GM21825 (cell line): ENCODE data around the gene TDP1.
"Not testable (repeated sequence)": the region's sequence is repeated elsewhere in the genome, so short reads cannot be mapped to it uniquely, and the experiment has no call there.

Source experiments
- ATAC-seq: cut with Tn5 transposase; IDR thresholded peaks from one replicate; pipeline ENCODE4 v1.9.1; 2021; ENCODE audit warnings: mild to moderate bottlenecking, moderate library complexity; ENCODE audit not compliant: unreplicated experiment

Gene TDP1

DNA sequence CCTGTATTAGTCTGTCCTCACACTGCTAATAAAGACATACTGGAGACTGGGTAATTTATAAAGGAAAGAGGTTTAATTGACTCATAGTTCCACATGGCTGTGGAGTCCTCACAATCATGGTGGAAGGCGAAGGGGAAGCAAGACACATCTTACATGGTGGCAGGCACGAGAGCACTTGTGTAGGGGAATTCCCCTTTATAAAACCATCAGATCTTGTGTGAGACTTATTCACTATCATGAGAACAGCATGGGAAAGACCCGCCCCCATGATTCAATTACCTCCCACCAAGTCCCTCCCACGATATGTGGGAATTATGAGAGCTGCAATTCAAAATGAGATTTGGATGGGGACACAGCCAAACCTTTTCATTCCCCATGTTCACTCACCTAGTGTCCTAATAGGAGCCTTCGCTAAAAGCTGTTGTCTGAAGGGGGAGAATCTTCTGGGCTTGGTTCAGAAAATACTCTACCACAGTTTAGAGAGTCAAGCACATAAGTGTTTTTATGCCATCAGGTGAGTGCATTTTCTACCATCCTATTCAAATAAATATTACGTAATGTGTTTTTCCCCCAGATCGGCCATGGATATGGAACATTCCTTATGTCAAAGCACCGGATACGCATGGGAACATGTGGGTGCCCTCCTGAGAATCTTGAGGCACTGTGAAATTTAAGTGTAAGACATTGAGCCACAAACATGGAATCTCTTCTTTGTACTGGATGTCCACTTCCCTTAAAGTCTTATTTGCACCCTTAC lies 86.9 kb downstream of the TDP1 start:
- no peak for ATAC-seq

DNA sequence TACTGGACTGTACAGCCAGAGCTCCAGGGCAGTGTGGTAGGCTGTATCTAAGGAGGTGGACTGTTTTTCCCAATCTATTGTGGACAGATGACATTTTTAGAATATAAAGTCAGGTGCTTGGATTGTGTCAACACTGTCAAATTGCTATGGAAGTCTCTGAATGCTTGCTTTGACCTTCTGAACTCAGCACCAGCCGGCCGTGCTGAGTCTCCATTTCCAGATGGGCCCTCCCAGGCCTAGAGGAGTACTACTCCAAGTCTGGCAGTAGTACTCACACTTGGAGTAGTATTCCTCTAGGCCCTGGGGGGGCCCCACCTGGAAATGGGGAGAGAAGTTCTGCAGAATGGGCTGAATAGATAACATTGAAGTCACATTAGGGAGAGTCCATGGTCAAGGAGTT lies 89.9 kb downstream of the TDP1 start:
- ATAC-seq, result no peak

DNA sequence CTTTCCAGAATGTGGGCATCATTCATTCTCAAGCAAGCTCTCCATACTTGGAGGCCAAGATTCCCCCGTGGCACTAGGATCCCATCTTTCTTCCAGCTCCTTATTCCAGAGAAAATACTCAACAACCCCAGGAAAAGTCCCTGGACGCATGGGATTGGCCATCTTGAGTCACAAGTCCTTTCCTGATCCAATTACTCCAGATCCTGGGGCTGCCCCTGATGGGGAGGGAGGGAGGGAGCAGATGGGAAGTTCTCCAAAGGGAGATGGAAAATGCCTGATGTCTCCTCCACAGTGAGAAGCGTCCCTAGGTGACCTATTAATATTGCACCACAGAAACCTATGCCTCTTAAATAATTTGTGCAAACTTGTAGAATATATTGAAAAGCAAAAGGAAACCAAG lies 93.7 kb downstream of the TDP1 start:
- ATAC-seq, result no peak

DNA sequence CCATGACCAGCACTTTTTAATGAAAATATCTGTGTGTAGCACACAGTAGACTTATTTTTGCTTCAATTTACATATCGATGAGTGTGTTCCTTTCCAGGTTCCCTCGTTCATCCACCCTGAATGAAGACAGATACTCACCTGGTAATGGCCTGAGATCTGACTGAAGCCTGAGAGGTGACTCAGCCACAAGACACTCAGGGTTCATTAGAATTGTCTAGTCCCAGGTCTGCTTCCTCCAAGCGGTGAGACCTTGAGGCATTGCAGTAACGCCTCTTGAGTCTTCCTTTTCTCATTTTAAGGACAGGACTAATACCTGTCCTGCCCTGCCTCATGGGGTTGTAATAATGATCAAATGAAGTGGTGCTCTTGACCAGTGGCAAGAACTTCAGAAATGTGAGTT lies 94.5 kb downstream of the TDP1 start:
- no peak for ATAC-seq

DNA sequence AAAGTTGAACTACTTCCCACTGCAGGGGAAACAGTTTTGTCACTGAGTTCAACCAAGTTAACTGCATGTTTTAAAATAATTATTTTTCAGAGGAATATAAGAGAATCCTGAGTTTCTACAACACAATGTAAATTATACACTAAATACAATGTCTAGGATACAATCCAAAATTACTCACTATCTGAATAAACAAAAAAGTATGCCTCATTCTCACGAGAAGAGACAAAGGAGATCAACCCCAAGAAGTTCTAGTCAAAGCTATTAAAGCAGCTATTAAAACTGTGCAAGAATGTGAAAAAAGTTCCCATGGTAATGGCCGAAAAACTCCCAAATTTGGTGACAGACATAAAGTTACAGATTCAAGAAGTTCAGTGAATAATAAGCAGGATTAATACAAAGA lies 97.3 kb downstream of the TDP1 start:
- ATAC-seq, result no peak

DNA sequence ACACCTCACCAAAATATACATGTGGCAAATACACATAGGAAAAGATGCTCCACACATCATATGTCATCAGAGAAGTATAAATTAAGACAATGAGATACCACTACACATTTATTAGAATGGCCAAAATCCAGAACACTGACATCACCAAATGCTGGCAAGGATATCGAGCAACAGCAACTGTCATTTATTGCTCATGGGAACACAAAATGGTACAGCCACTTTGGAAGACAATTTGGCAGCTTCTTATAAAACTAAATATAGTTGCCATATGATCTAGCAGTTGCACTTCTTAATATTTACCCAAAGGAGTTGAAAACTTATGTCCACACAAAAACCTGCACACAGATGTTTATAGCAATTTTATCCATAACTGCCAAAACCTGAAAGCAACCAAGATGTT lies 99.1 kb downstream of the TDP1 start:
- no peak for ATAC-seq

DNA sequence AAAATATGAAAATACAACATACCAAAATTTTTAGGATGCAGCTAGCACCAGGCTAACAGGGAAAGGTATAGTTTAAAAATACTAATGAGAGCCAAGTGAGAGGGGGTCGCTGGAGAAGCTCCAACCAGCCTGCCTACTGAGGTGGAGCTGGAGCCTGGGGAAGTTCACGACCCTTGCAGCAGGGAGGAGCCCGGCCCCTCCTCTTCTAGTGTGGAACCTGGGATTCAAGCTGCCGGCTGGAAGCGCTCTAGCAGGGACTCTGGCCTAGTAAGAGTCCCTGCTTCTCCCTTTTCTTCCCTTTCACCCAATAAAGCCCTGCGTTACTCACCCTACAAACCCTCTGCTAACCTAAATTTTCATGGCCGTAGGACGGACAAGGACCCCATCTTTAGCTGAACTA lies 101.1 kb downstream of the TDP1 start:
- no peak for ATAC-seq

DNA sequence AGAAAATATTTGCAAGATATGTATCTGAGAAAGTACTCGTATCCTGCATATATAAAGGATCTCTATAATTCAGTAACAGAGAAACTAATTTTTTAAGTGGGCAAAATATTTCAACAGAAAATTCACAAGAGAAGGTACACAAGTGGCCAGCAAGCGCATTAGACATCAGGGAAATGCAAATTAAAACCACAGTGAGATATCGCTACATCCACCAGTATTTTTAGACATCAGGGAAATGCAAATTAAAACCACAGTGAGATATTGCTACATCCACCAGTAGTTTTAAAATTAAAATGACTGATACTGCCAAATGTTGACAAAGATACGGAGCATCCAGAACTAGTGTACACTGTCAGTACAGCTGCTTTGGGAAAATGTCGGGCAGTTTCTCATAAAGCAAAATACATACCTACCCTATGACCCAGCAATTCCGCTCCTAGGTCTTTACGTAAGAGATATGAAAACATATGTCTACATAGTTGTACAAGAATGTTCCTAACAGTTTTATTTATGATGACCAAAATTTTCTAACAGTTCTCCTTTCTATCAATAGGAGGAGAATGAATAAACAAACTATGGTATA lies 103.2 kb downstream of the TDP1 start:
- no peak for ATAC-seq

DNA sequence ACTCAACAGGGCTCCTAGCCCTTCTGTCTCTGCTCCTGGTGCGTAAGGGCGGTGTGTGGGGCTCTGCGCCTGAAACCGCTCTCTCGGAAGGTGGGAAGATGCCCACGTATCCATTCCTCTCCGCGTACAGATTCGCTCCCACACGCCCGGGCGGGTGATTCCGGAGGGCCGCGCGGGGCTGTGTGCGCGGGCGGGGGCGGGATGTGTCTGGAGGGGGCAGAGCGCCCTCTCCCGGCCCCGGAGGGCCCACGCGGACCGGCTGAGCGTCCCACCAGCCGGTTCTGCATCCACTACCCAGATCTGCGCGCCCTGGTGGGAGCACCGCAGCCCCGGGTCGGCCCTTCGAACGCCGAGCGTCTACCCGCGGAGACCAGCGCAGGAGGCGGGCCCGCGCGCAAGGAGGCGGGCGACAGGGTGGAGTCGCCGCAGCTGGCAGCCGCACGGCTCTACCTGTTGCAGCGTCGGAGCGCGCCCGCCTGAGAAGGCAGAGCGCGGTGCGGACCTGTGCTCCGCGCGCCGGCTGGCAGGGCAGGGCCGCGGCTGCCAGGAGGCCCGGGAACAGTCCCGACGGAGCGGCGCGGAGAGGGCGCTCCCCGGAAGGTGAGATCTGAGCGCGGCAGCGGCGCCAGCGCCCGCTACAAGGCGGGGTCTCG lies 104.7 kb downstream of the TDP1 start:
- ATAC-seq, result peak; percentile 66

DNA sequence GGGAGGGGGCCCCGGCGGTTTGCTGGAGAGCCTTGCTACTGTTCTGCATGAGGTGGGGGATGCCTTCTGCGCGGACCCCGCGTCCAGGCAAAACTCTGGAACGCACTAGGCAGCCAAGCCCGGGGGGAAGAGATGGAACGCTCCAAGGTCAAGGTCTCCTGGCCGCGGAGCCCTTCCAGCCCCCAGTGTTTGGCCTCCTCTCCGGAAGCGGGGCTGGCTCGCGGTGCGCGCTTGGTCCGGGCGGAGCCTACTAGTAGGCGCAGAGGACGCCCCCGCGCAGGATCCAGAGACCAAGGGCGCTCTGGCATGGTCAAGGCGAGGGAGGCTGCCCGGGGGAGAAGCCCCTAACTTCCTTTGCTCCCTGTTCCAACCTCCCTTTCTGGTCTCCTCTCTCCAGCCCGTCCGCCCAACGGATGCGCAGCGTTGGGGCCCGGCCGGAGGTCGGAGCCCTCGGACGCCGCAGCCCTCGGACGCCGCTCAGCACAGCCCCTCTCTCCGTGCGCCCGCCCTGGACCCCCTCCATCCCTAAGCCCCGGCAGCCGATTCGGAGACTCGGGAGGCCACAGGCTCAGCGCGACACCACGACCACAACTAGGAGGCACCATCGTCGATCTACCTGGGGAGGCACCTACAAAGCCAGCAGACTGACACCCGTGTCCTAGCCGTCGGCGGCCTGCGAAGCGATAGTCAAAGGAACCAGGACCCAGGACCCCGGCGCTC lies 105.4 kb downstream of the TDP1 start:
- peak; percentile 31 for ATAC-seq

DNA sequence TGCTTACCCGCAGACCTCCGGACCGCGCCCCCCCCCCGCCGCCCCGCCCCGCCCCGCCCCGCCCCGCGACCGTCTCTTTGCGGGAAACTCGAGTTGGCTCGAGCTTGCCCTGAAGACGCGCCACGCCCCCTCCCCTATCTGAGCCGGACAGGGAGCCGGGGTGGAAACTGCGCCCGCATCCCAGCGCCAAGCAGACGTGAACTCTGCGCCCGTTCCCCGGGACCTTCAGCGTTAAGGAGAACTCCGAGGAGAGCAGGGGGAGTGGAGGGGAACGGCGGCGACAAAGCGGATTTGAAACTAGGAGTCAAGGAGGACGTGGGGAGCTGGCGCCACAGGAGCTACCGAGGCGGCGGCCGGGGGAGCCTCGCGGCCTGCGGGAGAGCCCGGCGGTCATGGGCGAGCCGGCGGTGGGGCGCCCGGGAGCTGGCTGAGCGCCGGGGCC lies 106.0 kb downstream of the TDP1 start, which contains the start of gene KCNK13:
Gene KCNK13 (plus strand): TSS at position 310 of the 442 bp plus-strand sequence. CDS start 212 bp downstream, outside the sequence.
- ATAC-seq, result no peak

DNA sequence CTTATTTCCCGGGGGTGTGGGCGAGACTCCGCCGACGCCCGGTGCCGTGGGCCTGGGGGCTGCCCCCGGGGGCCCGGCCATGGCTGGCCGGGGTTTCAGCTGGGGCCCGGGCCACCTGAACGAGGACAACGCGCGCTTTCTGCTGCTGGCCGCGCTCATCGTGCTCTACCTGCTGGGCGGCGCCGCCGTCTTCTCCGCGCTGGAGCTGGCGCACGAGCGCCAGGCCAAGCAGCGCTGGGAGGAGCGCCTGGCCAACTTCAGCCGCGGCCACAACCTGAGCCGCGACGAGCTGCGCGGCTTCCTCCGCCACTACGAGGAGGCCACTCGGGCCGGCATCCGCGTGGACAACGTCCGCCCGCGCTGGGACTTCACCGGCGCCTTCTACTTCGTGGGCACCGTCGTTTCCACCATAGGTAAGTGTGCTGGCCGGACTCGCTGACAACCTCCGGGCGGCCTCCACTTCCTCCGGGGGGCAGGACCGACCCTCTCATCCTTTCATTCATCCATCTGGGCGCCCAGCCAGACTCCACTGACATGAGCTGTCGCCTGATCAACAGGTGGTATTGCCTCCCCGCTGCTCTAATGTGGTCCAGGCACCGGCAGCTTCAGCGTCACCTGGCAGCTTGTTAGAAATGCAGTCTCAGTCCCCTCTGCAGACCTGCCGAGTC lies 106.5 kb downstream of the TDP1 start:
- ATAC-seq, result no peak

DNA sequence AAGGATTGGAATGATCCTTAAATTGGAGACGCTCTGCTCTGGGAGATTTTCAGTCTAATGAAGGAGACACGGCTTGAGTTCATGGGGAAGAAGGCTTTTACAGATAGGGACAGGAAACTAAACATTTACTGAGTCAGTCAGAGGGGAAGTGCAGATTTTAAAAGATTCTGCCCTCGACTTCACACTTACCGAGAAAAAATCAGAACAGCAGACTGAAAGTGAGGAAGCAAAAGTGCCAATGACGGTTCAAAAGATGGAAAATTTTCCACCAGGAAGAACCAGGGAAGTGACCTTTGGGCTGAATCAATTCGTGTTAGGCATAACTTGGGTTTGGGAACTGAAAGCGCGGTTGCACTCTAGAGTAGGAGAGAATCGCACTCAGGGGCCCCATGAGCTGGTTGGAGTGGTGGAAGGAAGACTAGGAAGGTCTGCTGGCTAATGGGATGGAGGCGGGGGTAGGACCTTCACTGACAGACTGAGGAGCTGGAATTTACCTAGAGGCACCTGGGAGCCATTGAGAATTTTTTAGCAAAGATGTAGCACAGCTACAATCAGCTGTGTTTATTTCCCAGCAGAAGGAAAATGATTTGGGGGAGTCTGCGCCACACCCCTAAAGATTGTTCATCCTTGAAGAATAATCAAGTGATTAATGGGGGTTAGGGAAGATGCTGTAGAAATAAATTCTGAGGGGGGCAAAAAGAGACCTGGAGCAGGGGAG lies 107.3 kb downstream of the TDP1 start:
- ATAC-seq, result no peak

DNA sequence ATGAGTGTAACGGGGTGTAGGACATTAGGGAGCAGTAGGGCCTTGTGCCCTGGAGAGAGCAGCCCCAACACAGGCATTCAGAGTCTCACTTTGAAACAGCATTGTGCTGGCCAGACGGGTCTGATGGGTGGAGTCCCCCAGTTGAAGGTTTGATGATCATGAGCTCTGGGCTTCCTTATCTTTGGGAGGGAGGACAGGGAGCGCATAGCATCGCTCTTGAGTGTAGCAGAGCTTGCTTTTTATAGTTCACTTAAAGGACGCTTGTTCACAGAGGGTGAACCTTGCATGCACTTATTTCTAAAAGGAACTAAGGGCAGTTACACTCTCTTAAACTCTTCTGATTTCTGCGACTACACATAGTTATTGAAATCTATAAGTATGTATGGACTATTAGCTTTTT lies 116.6 kb downstream of the TDP1 start:
- ATAC-seq, result no peak

DNA sequence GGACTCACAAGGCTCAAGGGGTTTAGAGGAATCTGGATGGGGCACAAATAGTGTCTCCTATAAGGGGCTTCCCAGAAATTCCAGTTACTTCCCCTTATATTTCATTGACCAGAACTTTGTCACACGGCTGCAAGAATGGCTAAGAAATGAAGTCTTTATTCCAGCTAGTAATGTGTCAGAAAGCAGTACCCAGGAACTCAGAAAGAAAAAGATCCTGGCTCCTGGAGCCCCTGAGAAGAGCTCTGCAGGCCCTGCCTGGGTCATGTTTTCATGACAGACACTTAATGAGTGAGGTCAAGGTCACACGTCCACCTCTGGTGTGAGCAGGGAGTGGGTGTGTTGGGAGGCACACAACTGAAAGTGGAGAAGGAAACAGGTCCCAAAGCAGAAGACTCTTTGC lies 123.8 kb downstream of the TDP1 start:
- ATAC-seq, result no peak

DNA sequence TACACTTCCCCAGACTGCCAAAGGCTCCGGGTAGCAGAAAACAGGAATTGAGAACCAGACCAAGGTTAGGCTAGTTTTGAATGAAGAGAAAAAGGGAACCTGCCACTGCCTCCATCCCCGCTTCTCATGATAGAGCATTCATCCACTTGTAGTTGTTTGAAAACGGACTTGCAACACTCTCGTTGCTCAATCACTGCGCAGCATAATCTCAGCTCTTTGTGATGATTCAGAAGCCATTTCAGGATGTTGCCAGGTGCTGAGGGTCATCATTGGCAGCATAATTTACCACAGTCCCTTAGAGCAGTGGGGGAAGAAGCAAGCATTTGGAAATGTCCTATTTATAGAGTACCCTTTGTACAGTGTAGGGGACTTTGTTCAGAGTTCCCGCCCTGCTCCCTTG lies 131.7 kb downstream of the TDP1 start:
- ATAC-seq, result no peak

DNA sequence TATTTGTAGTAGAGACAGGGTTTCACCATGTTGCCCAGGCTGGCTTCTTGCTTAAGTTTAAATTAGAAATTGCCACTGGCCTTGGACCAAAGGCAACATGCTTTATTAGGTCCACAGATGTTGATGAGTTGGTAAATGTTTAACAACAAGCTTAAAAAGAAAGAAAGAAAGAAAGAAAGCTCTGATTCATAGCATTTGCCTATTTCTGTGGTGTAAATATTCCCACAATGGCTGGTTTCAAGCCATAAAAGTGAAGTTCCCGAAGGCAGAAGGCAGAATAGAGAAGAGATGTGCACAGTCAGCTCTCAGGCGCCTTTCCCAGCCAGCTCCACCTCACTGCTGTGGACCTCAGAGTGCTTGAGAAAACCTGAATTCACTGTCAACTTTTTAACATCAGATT lies 132.4 kb downstream of the TDP1 start:
- no peak for ATAC-seq

DNA sequence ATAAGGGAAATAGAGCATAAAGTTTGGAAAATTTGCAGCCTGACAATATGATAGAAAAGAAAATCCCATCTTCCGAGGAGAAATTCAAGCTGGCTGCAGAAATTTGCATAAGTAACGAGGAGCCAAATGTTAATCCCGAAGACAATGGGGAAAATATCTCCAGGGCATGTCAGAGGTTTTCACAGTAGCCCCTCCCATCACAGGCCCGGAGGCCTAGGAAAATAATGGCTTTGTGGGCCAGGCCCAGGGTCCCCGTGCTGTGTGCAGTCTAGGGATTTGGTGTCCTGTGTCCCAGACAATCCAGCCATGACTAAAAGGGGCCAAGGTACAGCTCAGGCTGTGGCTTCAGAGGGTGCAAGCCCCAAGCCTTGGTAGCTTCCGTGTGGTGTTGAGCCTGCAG lies 133.8 kb downstream of the TDP1 start:
- not testable (repeated sequence) for ATAC-seq

DNA sequence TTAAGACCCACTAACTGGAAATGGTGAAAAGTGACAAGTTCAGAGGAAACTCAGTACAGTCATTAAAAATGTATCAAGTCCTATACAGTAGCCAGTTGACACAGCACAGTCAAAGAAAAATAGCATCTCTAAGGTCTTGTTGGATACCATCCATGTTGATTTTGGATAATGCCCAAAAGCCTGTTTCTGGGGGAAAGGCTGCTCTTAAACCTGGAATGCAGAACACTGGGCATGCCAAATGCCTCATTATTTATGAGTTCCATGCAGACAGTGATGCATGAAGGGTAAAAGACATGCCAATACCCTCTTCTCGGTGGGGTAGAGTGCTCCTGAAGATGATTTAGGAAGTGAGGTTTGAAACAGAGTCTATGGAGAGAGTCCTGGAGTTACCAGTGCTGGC lies 135.7 kb downstream of the TDP1 start:
- no peak for ATAC-seq

DNA sequence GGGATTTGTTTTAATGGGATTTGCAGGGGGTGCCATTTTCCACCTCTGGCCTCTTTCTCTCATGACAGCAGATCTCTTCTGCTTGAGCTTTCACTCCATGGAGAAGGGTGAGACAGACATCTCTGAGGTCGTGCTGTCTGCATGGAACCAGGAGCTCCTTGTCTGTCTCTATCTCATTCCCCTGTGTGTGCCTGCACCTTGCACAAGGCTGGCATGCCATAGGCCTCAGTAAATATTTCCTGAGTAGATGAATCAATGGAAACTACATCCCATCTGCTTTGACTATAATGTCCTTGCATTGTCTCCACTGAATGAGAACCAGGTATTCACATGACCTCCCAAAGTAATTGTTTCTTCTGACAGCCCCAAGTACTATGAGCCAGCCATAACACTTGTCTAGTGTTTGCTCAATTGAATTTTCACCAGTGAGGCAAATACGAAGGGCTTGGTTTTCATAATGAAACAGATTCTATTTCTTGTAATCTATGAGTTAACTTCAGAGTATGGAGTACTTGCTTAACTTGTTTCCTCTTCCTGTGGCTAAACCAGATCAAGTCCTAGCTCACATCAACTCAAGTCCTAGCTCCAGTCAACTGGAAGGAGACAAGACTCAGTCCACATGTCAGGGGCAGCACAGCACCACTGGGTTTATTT lies 138.3 kb downstream of the TDP1 start:
- no peak for ATAC-seq
